Fibroblast of lung (primary cell): ENCODE measurements around the gene SLC30A7. TPM values are rescaled to one million over a fixed set of nuclear protein-coding genes. Genes with fewer than 3 reads are reported as not detected.

Experiments used
- DNase-seq, 2 donors: peaks; one replicate each; pipeline versions ENCODE4 v3.0.0 to v3.0.0-alpha.2; 2010; ENCODE audit warnings: low read depth in 2 of 2
- H2AFZ ChIP-seq: 2 replicates; pipeline ENCODE4 v1.5.1; 2012; ENCODE audit warnings: low read length, control low read depth, inconsistent platforms
- H3K27ac ChIP-seq: 2 replicates; pipeline ENCODE4 v1.5.1; 2011; ENCODE audit warnings: low read length, control low read depth; ENCODE audit not compliant: insufficient read depth
- H3K27me3 ChIP-seq: 2 replicates; pipeline ENCODE4 v1.5.1; 2011; ENCODE audit warnings: mild to moderate bottlenecking, low read length; ENCODE audit not compliant: control insufficient read depth, insufficient read depth
- H3K36me3 ChIP-seq: 2 replicates; pipeline ENCODE4 v1.5.1; 2011; ENCODE audit warnings: low read length; ENCODE audit not compliant: control insufficient read depth, insufficient read depth
- H3K4me1 ChIP-seq: 2 replicates; pipeline ENCODE4 v1.5.1; 2011; ENCODE audit warnings: low read length; ENCODE audit not compliant: control insufficient read depth, insufficient read depth; ENCODE audit errors: extremely low read depth
- H3K4me2 ChIP-seq: 2 replicates; pipeline ENCODE4 v1.5.1; 2011; ENCODE audit warnings: low read length, control low read depth; ENCODE audit not compliant: insufficient read depth; ENCODE audit errors: extremely low read depth
- H3K4me3 ChIP-seq, 4 experiments: fragments of 200-600 bp in 1 of 4; sonication (generic) in 1 of 4; replicated peaks in 1 of 4; 2 replicates each; pipeline ENCODE4 v1.5.1; 2011 to 2016; ENCODE audit warnings: low read length in 4 of 4, low read depth in 3 of 4, mild to moderate bottlenecking in 3 of 4, control low read depth in 2 of 4, inconsistent platforms in 1 of 4, mixed read lengths in 1 of 4; ENCODE audit not compliant: insufficient read depth in 1 of 4; ENCODE audit errors: control extremely low read depth in 1 of 4
- H3K79me2 ChIP-seq: 2 replicates; pipeline ENCODE4 v1.5.1; 2012; ENCODE audit warnings: mild to moderate bottlenecking, low read length, inconsistent platforms; ENCODE audit not compliant: control insufficient read depth, insufficient read depth
- H3K9ac ChIP-seq: 2 replicates; pipeline ENCODE4 v1.5.1; 2011; ENCODE audit warnings: mild to moderate bottlenecking, low read length, control low read depth; ENCODE audit not compliant: insufficient read depth
- H3K9me3 ChIP-seq: 2 replicates; pipeline ENCODE4 v1.5.1; 2012; ENCODE audit warnings: low read depth, low read length; ENCODE audit not compliant: control insufficient read depth, insufficient read depth
- H4K20me1 ChIP-seq: 2 replicates; pipeline ENCODE4 v1.5.1; 2011; ENCODE audit warnings: low read length; ENCODE audit not compliant: control insufficient read depth, insufficient read depth; ENCODE audit errors: extremely low read depth
- CTCF ChIP-seq, 2 donors: IDR thresholded peaks in 1 of 2; conservative IDR thresholded peaks in 1 of 2; 1 replicate in 1 of 2; 2 replicates in 1 of 2; pipeline ENCODE4 v1.5.1; 2011 to 2012; ENCODE audit warnings: low read length in 2 of 2, control low read depth in 1 of 2, inconsistent platforms in 1 of 2, low read depth in 1 of 2, mild to moderate bottlenecking in 1 of 2
- EZH2 ChIP-seq: IDR thresholded peaks from 2 replicates; pipeline ENCODE4 v1.5.1; 2012; ENCODE audit warnings: low read length, control low read depth, mild to moderate bottlenecking; ENCODE audit errors: missing control alignments
- polyA plus RNA-seq, 2 donors: library from polyadenylated mRNA; depleted of rRNA in 1 of 2; stranded (reverse) in 1 of 2; unstranded in 1 of 2; fragments of >200 nt; gene quantifications; 2 replicates each; pipeline ENCODE4 v1.2.1, GENCODE V29; 2011 to 2012; ENCODE audit warnings: missing spikeins in 1 of 2
- total RNA-seq: library from RNA; depleted of rRNA; stranded (reverse); fragments of >200 nt; gene quantifications from 2 replicates; pipeline ENCODE4 v1.2.1, GENCODE V29; 2014

Gene SLC30A7
- total and polyA plus RNA-seq, 2 donors (not counting 1 experiment from before 2014, with no cell fraction given): 23.1 to 37.4 TPM

- TF ChIP-seq CTCF (conservative IDR thresholded peaks at IDR 0.05 in 1 of 2, IDR thresholded peaks at IDR 0.05 in 1 of 2; ENCODE audit: low read depth in 1 of 2, low read length in 2 of 2) (no peak), EZH2 (no peak)
- DNase-seq: peak in 1 of 2 donors; percentile 65
- H3K9me3 ChIP-seq: no peaks in the 10 kb centered on the region
- H4K20me1 ChIP-seq: no peaks in the 10 kb centered on the region
- H3K4me2 ChIP-seq: no peak overlapping the region
- no peak overlapping the region for H3K9ac ChIP-seq
- no peaks in the 10 kb centered on the region for H3K4me1 ChIP-seq
- H2AFZ ChIP-seq: no peak overlapping the region
- no peaks in the 10 kb centered on the region for H3K79me2 ChIP-seq
- H3K27me3 ChIP-seq: no peaks in the 10 kb centered on the region
- H3K27ac ChIP-seq: no peak overlapping the region
- H3K4me3 ChIP-seq: no peak overlapping the region
- H3K36me3 ChIP-seq: no peaks in the 10 kb centered on the region
Measured at GRCh38 chr1:100879422-100879821, 16.5 kb upstream of the SLC30A7 start.

GRCh38 chr1:100881687-100882086 lies 14.2 kb upstream of the SLC30A7 start:
- H3K9ac ChIP-seq: no peak overlapping the region
- no peaks in the 10 kb centered on the region for H3K9me3 ChIP-seq
- TF ChIP-seq EZH2: no peak
- no peak for TF ChIP-seq CTCF (conservative IDR thresholded peaks at IDR 0.05 in 1 of 2, IDR thresholded peaks at IDR 0.05 in 1 of 2; ENCODE audit: low read depth in 1 of 2, low read length in 2 of 2)
- H4K20me1 ChIP-seq: no peaks in the 10 kb centered on the region
- H3K36me3 ChIP-seq: no peaks in the 10 kb centered on the region
- H2AFZ ChIP-seq: no peak overlapping the region
- no peak for DNase-seq
- H3K27ac ChIP-seq: no peak overlapping the region
- no peaks in the 10 kb centered on the region for H3K4me1 ChIP-seq
- no peaks in the 10 kb centered on the region for H3K79me2 ChIP-seq
- H3K4me3 ChIP-seq: no peak overlapping the region
- no peak overlapping the region for H3K4me2 ChIP-seq
- H3K27me3 ChIP-seq: no peaks in the 10 kb centered on the region

GRCh38 chr1:100882698-100883097 lies 13.2 kb upstream of the SLC30A7 start:
- Histone ChIP-seq H3K36me3 (no peaks in the 10 kb centered on the region), H3K9me3 (no peaks in the 10 kb centered on the region), H3K27ac (no peak overlapping the region), H2AFZ (no peak overlapping the region), H3K4me2 (no peak overlapping the region), H3K4me1 (no peaks in the 10 kb centered on the region), H3K9ac (no peak overlapping the region), H3K79me2 (no peaks in the 10 kb centered on the region), H3K4me3 (no peak overlapping the region), H4K20me1 (no peaks in the 10 kb centered on the region), H3K27me3 (no peaks in the 10 kb centered on the region)
- no peak for TF ChIP-seq CTCF (conservative IDR thresholded peaks at IDR 0.05 in 1 of 2, IDR thresholded peaks at IDR 0.05 in 1 of 2; ENCODE audit: low read depth in 1 of 2, low read length in 2 of 2)
- no peak for TF ChIP-seq EZH2
- no peak for DNase-seq
